ENCODE measurements around the gene PTN.

The PTN gene

GRCh38 chr7:137306748-137307147 is 36.8 kb downstream of the PTN start:
- Histone ChIP-seq H3K27me3 (ENCODE audit: low read length) (no peaks in the 10 kb centered on the region; the same call in 1 of the 2 replicates), H3K27ac (ENCODE audit: low read depth, low read length) (no peak overlapping the region), H3K9me3 (ENCODE audit: insufficient read depth, low read length) (no peaks in the 10 kb centered on the region), H3K9me2 (replicated peaks; ENCODE audit: insufficient read depth, low read length) (no peaks in the 10 kb centered on the region), H3F3A (ENCODE audit: insufficient read depth) (no peaks in the 10 kb centered on the region), H3K36me3 (ENCODE audit: low read length) (no peaks in the 10 kb centered on the region), H3K4me2 (ENCODE audit: low read depth, low read length, poor library complexity, severe bottlenecking) (no peak overlapping the region), H2AFZ (ENCODE audit: low read depth, low read length, severe bottlenecking) (no peak overlapping the region), H3K9ac (ENCODE audit: low read length) (no peak overlapping the region), H3K4me3 (ENCODE audit: insufficient read depth, low read length, poor library complexity, severe bottlenecking) (no peak overlapping the region), H4K20me1 (ENCODE audit: low read depth, low read length) (no peaks in the 10 kb centered on the region), H3K79me2 (ENCODE audit: insufficient read depth, low read length) (no peaks in the 10 kb centered on the region)
- TF ChIP-seq EZH2phosphoT487 (conservative IDR thresholded peaks at IDR 0.05; ENCODE audit: low read length) (no peak), CTCF (IDR thresholded peaks at IDR 0.05; ENCODE audit: insufficient read depth, low read length, poor library complexity, severe bottlenecking) (no peak)

GRCh38 chr7:137305901-137306621 is 37.5 kb downstream of the PTN start:
- no peak overlapping the region for H3K4me2 ChIP-seq (ENCODE audit: low read depth, low read length, poor library complexity, severe bottlenecking)
- no peaks in the 10 kb centered on the region for H4K20me1 ChIP-seq (ENCODE audit: low read depth, low read length)
- no peaks in the 10 kb centered on the region; the same call in 1 of the 2 replicates for H3K27me3 ChIP-seq (ENCODE audit: low read length)
- no peaks in the 10 kb centered on the region for H3F3A ChIP-seq (ENCODE audit: insufficient read depth)
- no peaks in the 10 kb centered on the region for H3K79me2 ChIP-seq (ENCODE audit: insufficient read depth, low read length)
- H3K9me2 ChIP-seq (replicated peaks; ENCODE audit: insufficient read depth, low read length), result no peaks in the 10 kb centered on the region
- no peak overlapping the region for H3K4me3 ChIP-seq (ENCODE audit: insufficient read depth, low read length, poor library complexity, severe bottlenecking)
- H2AFZ ChIP-seq (ENCODE audit: low read depth, low read length, severe bottlenecking), result no peak overlapping the region
- H3K27ac ChIP-seq (ENCODE audit: low read depth, low read length), result no peak overlapping the region
- H3K9ac ChIP-seq (ENCODE audit: low read length), result no peak overlapping the region
- no peak for TF ChIP-seq EZH2phosphoT487 (conservative IDR thresholded peaks at IDR 0.05; ENCODE audit: low read length)
- no peak for TF ChIP-seq CTCF (IDR thresholded peaks at IDR 0.05; ENCODE audit: insufficient read depth, low read length, poor library complexity, severe bottlenecking)
- no peaks in the 10 kb centered on the region for H3K9me3 ChIP-seq (ENCODE audit: insufficient read depth, low read length)
- no peaks in the 10 kb centered on the region for H3K36me3 ChIP-seq (ENCODE audit: low read length)

GRCh38 chr7:137304624-137305235 is 38.8 kb downstream of the PTN start:
- no peaks in the 10 kb centered on the region for H3F3A ChIP-seq (ENCODE audit: insufficient read depth)
- no peaks in the 10 kb centered on the region; the same call in 1 of the 2 replicates for H3K27me3 ChIP-seq (ENCODE audit: low read length)
- no peak overlapping the region for H3K27ac ChIP-seq (ENCODE audit: low read depth, low read length)
- H3K4me2 ChIP-seq (ENCODE audit: low read depth, low read length, poor library complexity, severe bottlenecking), result no peak overlapping the region
- H3K9me3 ChIP-seq (ENCODE audit: insufficient read depth, low read length), result no peaks in the 10 kb centered on the region
- no peaks in the 10 kb centered on the region for H4K20me1 ChIP-seq (ENCODE audit: low read depth, low read length)
- no peak overlapping the region for H2AFZ ChIP-seq (ENCODE audit: low read depth, low read length, severe bottlenecking)
- H3K4me3 ChIP-seq (ENCODE audit: insufficient read depth, low read length, poor library complexity, severe bottlenecking), result no peak overlapping the region
- H3K79me2 ChIP-seq (ENCODE audit: insufficient read depth, low read length), result no peaks in the 10 kb centered on the region
- H3K9me2 ChIP-seq (replicated peaks; ENCODE audit: insufficient read depth, low read length), result no peaks in the 10 kb centered on the region
- no peaks in the 10 kb centered on the region for H3K36me3 ChIP-seq (ENCODE audit: low read length)
- no peak overlapping the region for H3K9ac ChIP-seq (ENCODE audit: low read length)
- TF ChIP-seq CTCF (IDR thresholded peaks at IDR 0.05; ENCODE audit: insufficient read depth, low read length, poor library complexity, severe bottlenecking) (no peak), EZH2phosphoT487 (conservative IDR thresholded peaks at IDR 0.05; ENCODE audit: low read length) (no peak)

Data from SU-DHL-6 (cell line).